GM12874 (cell line): ENCODE data around the gene CFAP161.

ENCODE experiments used
- TF ChIP-seq, protein P1 (sequence below): IDR thresholded peaks from 2 replicates; pipeline ENCODE4 v1.5.1; 2011; ENCODE audit warnings: low read depth, mild to moderate bottlenecking, control low read depth, low read length, moderate library complexity; ENCODE audit not compliant: insufficient read depth

Gene CFAP161

DNA sequence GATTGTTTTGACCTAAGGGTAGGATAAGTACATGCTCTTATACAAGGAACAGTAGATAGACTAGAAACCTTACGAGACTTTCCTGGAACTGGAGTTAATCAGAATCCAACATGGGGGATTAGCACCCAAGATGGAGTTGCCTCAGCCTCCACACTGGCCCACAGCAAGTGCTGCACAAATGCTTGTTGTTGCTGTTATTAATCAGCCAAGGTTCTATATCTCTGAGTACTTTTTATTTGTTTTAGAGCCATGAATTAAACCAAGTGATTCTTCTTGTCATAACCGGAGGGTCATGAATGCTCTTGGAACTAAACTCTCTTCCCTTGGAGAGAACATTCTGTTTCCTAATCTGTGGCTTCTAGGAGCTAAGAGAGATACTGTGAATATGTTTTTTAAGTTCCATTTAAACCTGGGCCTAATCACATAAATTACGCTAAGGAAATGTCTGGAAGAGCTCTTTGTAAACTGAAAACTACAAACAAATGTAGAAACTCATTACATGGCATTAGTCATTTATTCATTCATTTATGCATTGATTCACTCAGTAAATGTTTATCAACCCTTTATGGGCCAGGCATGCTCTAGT is 56.9 kb downstream of the CFAP161 start:
- TF ChIP-seq, protein P1, sequence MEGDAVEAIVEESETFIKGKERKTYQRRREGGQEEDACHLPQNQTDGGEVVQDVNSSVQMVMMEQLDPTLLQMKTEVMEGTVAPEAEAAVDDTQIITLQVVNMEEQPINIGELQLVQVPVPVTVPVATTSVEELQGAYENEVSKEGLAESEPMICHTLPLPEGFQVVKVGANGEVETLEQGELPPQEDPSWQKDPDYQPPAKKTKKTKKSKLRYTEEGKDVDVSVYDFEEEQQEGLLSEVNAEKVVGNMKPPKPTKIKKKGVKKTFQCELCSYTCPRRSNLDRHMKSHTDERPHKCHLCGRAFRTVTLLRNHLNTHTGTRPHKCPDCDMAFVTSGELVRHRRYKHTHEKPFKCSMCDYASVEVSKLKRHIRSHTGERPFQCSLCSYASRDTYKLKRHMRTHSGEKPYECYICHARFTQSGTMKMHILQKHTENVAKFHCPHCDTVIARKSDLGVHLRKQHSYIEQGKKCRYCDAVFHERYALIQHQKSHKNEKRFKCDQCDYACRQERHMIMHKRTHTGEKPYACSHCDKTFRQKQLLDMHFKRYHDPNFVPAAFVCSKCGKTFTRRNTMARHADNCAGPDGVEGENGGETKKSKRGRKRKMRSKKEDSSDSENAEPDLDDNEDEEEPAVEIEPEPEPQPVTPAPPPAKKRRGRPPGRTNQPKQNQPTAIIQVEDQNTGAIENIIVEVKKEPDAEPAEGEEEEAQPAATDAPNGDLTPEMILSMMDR, result no peak

DNA sequence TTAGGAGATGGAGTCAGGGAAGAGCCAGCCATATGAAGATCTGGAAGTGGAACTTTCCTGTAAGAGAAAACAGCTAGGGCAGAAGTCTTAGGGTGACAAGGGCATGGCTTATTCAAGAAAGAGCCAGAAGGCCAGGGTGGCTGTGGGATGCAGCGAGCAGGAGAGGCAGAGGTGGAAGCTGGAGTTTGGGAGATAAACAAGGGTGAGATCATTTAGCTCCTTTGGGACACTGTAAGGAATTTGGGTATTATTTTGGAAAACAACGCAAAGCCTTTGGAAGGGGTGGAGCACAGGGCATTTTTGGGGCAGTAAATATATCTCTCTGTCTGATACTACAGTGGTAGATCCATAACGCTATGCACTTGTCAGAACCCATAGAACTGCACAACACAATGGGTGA is 57.6 kb downstream of the CFAP161 start:
- TF ChIP-seq, protein P1, result no peak

DNA sequence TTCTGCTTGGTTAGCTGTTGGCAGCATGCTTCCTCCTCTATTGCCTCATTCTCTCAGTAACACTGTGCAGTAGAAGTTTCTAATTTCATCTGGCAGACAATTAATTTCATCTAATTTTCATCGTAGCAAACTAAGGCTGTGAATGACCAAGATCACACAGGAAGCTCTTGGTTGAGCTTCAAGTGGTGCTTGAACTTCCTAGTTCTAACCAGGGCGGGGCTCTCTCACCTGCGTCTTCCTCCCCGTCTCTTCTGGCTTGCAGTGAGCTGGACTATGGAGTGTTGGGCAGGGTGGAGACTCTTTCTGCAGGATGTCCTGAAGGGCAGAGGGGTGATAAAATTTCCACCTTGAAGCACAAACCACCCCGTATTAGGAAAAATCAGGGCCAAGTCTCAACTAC is 60.7 kb downstream of the CFAP161 start:
- TF ChIP-seq, protein P1, result no peak

DNA sequence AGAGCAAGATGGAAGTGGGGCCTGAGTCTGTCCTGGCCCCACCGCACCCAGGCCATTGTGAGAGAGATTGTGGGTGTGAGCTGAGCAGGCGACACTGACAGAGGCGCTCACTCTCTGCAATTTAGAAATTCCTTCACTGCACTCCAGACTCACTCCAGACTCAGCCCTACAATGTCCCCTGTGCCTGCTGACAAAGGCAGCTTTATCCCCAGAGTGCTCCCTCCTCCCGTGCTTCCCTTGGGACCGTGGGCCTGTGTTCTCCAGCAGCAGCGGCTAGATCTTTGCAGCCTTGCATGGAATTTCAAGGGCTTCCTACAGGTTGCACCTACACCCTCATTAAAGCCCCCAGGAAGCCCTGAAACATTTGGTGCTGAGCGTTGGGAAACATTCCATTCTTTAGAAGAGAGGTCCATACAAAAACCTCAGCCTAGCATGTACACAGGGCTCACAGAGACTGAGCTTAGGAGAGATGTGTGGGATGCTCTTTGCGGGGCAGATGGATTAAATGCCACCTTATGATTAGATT is 61.3 kb downstream of the CFAP161 start:
- TF ChIP-seq, protein P1, result no peak

DNA sequence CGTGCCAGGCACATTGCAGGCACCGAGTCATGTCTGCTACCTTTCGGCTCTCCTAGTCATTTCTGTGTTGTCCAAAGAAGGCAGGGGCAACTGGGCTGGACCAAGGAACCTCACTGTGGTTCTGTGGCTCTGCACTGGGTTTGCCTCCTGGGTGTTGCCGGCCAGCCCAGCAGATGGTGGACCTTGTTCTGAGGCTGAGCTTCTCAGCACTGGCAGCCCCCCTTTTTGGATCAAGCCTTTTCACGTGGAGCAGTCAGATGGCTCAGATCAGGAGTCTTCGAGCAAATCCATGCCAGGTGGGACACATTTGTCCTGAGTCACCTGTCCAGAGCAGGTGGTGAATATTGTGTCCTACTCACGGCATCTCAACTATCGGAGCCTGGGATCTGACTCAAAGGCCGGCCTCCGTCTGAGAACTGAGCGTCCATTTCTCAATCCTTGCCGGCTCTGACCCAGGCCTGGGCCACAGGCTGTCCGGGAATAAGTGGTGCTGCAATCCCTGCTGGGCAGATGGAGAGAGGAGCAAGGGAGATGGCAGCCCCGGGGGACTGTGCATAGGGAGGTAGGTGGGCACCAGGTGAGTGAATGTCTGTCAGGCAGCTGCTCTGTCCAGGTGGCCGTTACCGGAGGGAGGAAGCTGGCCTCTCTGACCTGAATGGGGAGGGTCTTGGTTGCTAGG is 62.6 kb downstream of the CFAP161 start, which contains the start of gene IL16:
Gene IL16, plus strand, starts transcription at position 304 of the 679 bp plus-strand sequence. CDS start 28,521 bp downstream, outside the sequence.
- TF ChIP-seq, protein P1, result no peak

DNA sequence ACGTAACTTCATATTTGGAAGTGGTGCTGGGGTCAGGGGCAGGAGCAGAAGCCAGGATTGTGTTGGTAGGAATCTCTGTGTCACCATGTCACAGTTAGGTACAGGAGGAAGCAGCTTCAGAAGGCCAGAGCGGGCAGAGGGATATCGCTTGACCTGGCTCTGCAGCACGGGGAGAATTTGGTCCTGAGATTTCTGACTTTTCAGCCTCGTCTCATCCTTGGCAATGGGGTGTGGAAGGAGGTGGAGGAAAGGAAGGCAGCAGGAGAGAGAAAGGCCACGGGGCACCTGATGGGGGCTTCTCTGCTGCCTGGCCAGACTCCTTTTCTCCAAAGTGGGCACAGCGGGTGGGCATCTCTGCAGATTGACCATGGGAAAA is 63.2 kb downstream of the CFAP161 start:
- TF ChIP-seq, protein P1, result no peak

DNA sequence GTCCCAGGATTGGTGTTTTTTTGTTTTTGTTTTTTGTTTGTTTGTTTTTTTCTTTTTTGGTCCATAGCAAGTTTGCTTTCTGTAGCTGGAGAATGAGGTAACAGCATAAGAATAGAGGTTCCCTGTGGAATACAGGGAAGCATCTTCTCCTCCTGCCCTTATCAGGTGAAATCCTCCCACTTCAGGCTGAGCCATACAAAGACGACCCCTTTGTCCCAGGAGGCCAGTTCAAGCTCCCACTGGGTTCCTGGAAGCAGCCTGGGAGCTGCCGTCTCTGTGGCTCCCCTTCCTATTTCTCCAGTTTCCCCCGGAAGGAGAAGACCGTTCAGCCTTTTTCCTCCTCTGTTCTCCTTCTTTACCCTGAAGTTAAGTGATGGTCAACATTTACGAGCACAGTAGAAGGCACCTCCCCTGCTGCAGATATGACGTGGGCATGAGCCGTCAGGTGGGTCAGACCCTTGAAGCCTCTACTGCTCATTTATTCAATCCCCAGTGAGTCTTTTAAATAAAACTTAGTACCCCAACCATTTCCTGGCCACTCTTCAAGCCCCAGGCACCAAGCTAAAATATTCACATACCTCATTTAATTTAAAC is 63.7 kb downstream of the CFAP161 start:
- TF ChIP-seq, protein P1, result no peak
